ENCODE results near the gene NTNG1.

NTNG1 gene

GRCh38 chr1:107298526-107298925, 157.7 kb downstream of the NTNG1 start:
- no peaks in the 10 kb centered on the region for H3K27me3 ChIP-seq (replicated peaks; ENCODE audit: insufficient read depth, low read length)
- H3K9me2 ChIP-seq (replicated peaks; ENCODE audit: insufficient read depth, low read length) = no peaks in the 10 kb centered on the region
- no peak overlapping the region for H2AFZ ChIP-seq (ENCODE audit: low read length)
- H3K27ac ChIP-seq (ENCODE audit: low read length) = no peak overlapping the region
- no peak overlapping the region for H3K4me2 ChIP-seq (ENCODE audit: low read depth, low read length)
- no peaks in the 10 kb centered on the region for H4K20me1 ChIP-seq (ENCODE audit: insufficient read depth, low read length)
- TF ChIP-seq, protein P1, sequence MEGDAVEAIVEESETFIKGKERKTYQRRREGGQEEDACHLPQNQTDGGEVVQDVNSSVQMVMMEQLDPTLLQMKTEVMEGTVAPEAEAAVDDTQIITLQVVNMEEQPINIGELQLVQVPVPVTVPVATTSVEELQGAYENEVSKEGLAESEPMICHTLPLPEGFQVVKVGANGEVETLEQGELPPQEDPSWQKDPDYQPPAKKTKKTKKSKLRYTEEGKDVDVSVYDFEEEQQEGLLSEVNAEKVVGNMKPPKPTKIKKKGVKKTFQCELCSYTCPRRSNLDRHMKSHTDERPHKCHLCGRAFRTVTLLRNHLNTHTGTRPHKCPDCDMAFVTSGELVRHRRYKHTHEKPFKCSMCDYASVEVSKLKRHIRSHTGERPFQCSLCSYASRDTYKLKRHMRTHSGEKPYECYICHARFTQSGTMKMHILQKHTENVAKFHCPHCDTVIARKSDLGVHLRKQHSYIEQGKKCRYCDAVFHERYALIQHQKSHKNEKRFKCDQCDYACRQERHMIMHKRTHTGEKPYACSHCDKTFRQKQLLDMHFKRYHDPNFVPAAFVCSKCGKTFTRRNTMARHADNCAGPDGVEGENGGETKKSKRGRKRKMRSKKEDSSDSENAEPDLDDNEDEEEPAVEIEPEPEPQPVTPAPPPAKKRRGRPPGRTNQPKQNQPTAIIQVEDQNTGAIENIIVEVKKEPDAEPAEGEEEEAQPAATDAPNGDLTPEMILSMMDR (IDR thresholded peaks at IDR 0.05; ENCODE audit: low read length) = no peak
- no peak for TF ChIP-seq EZH2 (optimal IDR thresholded peaks at IDR 0.05; ENCODE audit: low read depth, low read length)
- TF ChIP-seq EZH2phosphoT487 (IDR thresholded peaks at IDR 0.05; ENCODE audit: low read length) = no peak
- H3K4me1 ChIP-seq (ENCODE audit: low read length) = no peaks in the 10 kb centered on the region
- no peaks in the 10 kb centered on the region for H3K36me3 ChIP-seq (replicated peaks; ENCODE audit: insufficient read depth, low read length)
- no peaks in the 10 kb centered on the region for H3F3A ChIP-seq (ENCODE audit: insufficient read depth, low read length)
- no peak for DNase-seq
- H3K4me3 ChIP-seq (ENCODE audit: low read length) = no peak overlapping the region
- no peak overlapping the region for H3K9ac ChIP-seq (ENCODE audit: low read length)
- no peaks in the 10 kb centered on the region for H3K79me2 ChIP-seq (ENCODE audit: low read length)
- H3K9me3 ChIP-seq (replicated peaks; ENCODE audit: insufficient read depth, low read length) = no peaks in the 10 kb centered on the region

DNA sequence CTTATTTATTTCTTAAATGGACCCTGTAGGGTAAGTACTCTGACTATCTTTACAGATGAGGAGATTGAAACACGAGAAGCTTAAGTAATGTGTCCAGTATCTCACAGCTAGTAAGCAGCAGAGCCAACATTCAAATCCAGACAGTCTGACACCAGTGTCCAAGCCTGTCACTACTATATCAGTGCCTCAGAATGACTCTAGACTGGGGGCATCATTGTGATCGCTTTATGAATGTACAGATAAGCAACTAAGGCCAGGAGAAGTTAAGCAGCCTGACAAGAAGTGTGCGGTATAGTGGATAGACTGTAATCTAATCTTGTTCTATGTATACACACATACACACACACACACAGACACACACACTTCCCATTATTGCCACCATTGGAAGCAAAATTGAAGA, 158.7 kb downstream of the NTNG1 start:
- H3K9me3 ChIP-seq (replicated peaks; ENCODE audit: insufficient read depth, low read length) = no peaks in the 10 kb centered on the region
- no peak overlapping the region for H3K27ac ChIP-seq (ENCODE audit: low read length)
- H3K4me2 ChIP-seq (ENCODE audit: low read depth, low read length) = no peak overlapping the region
- no peak overlapping the region for H3K9ac ChIP-seq (ENCODE audit: low read length)
- H2AFZ ChIP-seq (ENCODE audit: low read length) = no peak overlapping the region
- no peaks in the 10 kb centered on the region for H4K20me1 ChIP-seq (ENCODE audit: insufficient read depth, low read length)
- no peaks in the 10 kb centered on the region for H3K27me3 ChIP-seq (replicated peaks; ENCODE audit: insufficient read depth, low read length)
- no peak overlapping the region for H3K4me3 ChIP-seq (ENCODE audit: low read length)
- no peaks in the 10 kb centered on the region for H3K79me2 ChIP-seq (ENCODE audit: low read length)
- no peak for TF ChIP-seq EZH2phosphoT487 (IDR thresholded peaks at IDR 0.05; ENCODE audit: low read length)
- H3K9me2 ChIP-seq (replicated peaks; ENCODE audit: insufficient read depth, low read length) = no peaks in the 10 kb centered on the region
- no peaks in the 10 kb centered on the region for H3F3A ChIP-seq (ENCODE audit: insufficient read depth, low read length)
- H3K36me3 ChIP-seq (replicated peaks; ENCODE audit: insufficient read depth, low read length) = no peaks in the 10 kb centered on the region
- no peaks in the 10 kb centered on the region for H3K4me1 ChIP-seq (ENCODE audit: low read length)
- DNase-seq = no peak

DNA sequence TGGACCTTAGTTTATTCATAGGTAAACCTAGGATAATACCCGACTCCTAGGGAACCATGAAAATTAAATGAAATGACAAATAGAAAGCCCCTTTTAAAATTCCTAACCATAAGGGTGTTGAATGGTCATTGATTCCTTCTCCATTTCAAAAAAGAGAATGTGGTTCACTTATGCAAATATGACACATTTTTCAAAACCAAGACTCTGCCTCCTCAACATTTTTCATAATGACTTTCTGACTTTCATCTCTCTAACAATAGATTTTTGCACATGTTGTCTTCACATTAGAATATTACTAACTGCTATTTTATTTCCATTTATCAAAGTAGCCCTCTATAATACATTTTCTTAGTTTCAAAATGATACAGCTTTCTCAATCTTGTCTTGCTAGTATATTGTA, 169.1 kb downstream of the NTNG1 start:
- Histone ChIP-seq H3K4me2 (ENCODE audit: low read depth, low read length) (no peak overlapping the region), H3K79me2 (ENCODE audit: low read length) (no peaks in the 10 kb centered on the region), H3K27me3 (replicated peaks; ENCODE audit: insufficient read depth, low read length) (no peaks in the 10 kb centered on the region), H3K36me3 (replicated peaks; ENCODE audit: insufficient read depth, low read length) (no peaks in the 10 kb centered on the region), H3K9ac (ENCODE audit: low read length) (no peak overlapping the region), H2AFZ (ENCODE audit: low read length) (no peak overlapping the region), H3K9me2 (replicated peaks; ENCODE audit: insufficient read depth, low read length) (no peaks in the 10 kb centered on the region), H3K27ac (ENCODE audit: low read length) (no peak overlapping the region), H3K4me3 (ENCODE audit: low read length) (no peak overlapping the region), H3K4me1 (ENCODE audit: low read length) (peaks cover 9% of the 10 kb centered on the region; the same call in 1 of the 2 replicates), H3F3A (ENCODE audit: insufficient read depth, low read length) (no peaks in the 10 kb centered on the region), H4K20me1 (ENCODE audit: insufficient read depth, low read length) (no peaks in the 10 kb centered on the region), H3K9me3 (replicated peaks; ENCODE audit: insufficient read depth, low read length) (no peaks in the 10 kb centered on the region)
- peak; percentile 8 for DNase-seq
- TF ChIP-seq EZH2phosphoT487 (IDR thresholded peaks at IDR 0.05; ENCODE audit: low read length) = no peak
- TF ChIP-seq, protein P1 (IDR thresholded peaks at IDR 0.05; ENCODE audit: low read length) = no peak
- TF ChIP-seq EZH2 (optimal IDR thresholded peaks at IDR 0.05; ENCODE audit: low read depth, low read length) = no peak

DNA sequence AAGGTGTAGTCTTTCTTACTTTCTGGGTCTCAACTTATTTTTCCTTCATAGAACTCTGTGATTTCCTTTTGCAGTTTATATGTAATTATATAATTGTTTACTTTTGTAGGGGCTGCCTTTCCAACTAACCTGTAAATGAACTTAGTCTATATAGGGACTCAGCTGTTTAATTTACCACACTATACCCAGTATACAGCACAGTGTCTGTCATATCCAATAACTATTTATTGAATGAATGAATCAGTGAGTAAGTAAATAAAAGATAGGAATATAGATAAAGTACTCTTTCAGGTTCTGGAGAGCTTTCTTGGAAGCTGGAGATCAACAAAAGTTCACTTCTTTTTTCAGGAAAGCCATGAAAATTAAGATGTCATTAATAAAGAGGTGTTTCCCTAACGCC, 174.8 kb downstream of the NTNG1 start:
- no peaks in the 10 kb centered on the region for H3K27me3 ChIP-seq (replicated peaks; ENCODE audit: insufficient read depth, low read length)

More for the DNA sequence above, 174.8 kb downstream of the NTNG1 start:
- no peak overlapping the region for H2AFZ ChIP-seq (ENCODE audit: low read length)
- no peak overlapping the region for H3K27ac ChIP-seq (ENCODE audit: low read length)
- H3K4me3 ChIP-seq (ENCODE audit: low read length) = no peak overlapping the region
- no peak overlapping the region for H3K4me2 ChIP-seq (ENCODE audit: low read depth, low read length)
- DNase-seq = no peak
- H3K36me3 ChIP-seq (replicated peaks; ENCODE audit: insufficient read depth, low read length) = no peaks in the 10 kb centered on the region
- no peaks in the 10 kb centered on the region for H3K4me1 ChIP-seq (ENCODE audit: low read length)
- H3K9me3 ChIP-seq (replicated peaks; ENCODE audit: insufficient read depth, low read length) = no peaks in the 10 kb centered on the region
- TF ChIP-seq, protein P1 (IDR thresholded peaks at IDR 0.05; ENCODE audit: low read length) = no peak
- TF ChIP-seq EZH2 (optimal IDR thresholded peaks at IDR 0.05; ENCODE audit: low read depth, low read length) (no peak), EZH2phosphoT487 (IDR thresholded peaks at IDR 0.05; ENCODE audit: low read length) (no peak)
- no peaks in the 10 kb centered on the region for H3K9me2 ChIP-seq (replicated peaks; ENCODE audit: insufficient read depth, low read length)
- no peaks in the 10 kb centered on the region for H3F3A ChIP-seq (ENCODE audit: insufficient read depth, low read length)
- H4K20me1 ChIP-seq (ENCODE audit: insufficient read depth, low read length) = no peaks in the 10 kb centered on the region
- no peaks in the 10 kb centered on the region for H3K79me2 ChIP-seq (ENCODE audit: low read length)
- no peak overlapping the region for H3K9ac ChIP-seq (ENCODE audit: low read length)

All from MM.1S (cell line).